WERI-Rb-1 (cell line): ENCODE measurements around the gene SYTL3.
A peak's percentile ranks its signal among the peaks of the same experiment; 100 is the strongest.

Experiments
- DNase-seq: peaks from one replicate; pipeline ENCODE4 v3.0.0-alpha.2; 2020
- H3K27ac ChIP-seq: fragments of 250-450 bp; sonication (Bioruptor Pico); 2 replicates; pipeline ENCODE4 v1.5.1; 2020; ENCODE audit warnings: mild to moderate bottlenecking, moderate library complexity
- H3K27me3 ChIP-seq: fragments of 250-450 bp; sonication (Bioruptor Pico); 2 replicates; pipeline ENCODE4 v1.5.1; 2021; ENCODE audit warnings: mild to moderate bottlenecking, low read depth, moderate library complexity; ENCODE audit not compliant: insufficient read depth, severe bottlenecking
- H3K36me3 ChIP-seq: fragments of 250-450 bp; sonication (Bioruptor Pico); 2 replicates; pipeline ENCODE4 v1.5.1; 2020; ENCODE audit warnings: mild to moderate bottlenecking, moderate library complexity
- H3K4me3 ChIP-seq: 2 replicates; pipeline ENCODE4 v1.5.1; 2011; ENCODE audit warnings: low read depth, mild to moderate bottlenecking, control low read depth, low read length
- H3K9me3 ChIP-seq: fragments of 250-450 bp; sonication (Bioruptor Pico); 2 replicates; pipeline ENCODE4 v1.5.1; 2021; ENCODE audit warnings: mild to moderate bottlenecking, moderate library complexity; ENCODE audit not compliant: severe bottlenecking
- TF ChIP-seq, protein P1 (sequence below): IDR thresholded peaks from 2 replicates; pipeline ENCODE4 v1.5.1; 2011; ENCODE audit warnings: low read depth, mild to moderate bottlenecking, control low read depth, inconsistent platforms, low read length

Gene SYTL3

DNA sequence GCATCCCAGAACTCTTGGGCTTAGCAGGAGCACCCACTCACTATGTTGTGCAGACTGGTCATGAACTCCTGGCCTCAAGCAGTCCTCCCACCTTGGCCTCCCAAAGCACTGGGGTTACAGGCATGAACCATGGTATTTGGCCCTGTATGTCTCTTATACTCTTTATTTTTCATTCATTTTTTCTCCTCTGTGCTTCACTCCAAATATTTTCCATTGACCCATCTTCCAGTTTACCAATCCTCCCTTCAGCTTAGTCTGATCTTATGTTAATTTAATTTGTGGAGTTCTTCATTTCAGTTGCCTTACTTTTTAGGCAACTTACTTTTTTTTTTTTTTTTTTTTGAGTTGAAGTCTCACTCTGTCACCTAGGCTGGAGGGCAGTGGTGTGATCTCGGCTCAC is 89.8 kb downstream of the SYTL3 start:
- TF ChIP-seq, protein P1, sequence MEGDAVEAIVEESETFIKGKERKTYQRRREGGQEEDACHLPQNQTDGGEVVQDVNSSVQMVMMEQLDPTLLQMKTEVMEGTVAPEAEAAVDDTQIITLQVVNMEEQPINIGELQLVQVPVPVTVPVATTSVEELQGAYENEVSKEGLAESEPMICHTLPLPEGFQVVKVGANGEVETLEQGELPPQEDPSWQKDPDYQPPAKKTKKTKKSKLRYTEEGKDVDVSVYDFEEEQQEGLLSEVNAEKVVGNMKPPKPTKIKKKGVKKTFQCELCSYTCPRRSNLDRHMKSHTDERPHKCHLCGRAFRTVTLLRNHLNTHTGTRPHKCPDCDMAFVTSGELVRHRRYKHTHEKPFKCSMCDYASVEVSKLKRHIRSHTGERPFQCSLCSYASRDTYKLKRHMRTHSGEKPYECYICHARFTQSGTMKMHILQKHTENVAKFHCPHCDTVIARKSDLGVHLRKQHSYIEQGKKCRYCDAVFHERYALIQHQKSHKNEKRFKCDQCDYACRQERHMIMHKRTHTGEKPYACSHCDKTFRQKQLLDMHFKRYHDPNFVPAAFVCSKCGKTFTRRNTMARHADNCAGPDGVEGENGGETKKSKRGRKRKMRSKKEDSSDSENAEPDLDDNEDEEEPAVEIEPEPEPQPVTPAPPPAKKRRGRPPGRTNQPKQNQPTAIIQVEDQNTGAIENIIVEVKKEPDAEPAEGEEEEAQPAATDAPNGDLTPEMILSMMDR = no peak
- Histone ChIP-seq H3K27ac (no peak overlapping the region), H3K9me3 (peaks cover 10% of the 10 kb centered on the region), H3K4me3 (no peak overlapping the region), H3K36me3 (no peaks in the 10 kb centered on the region), H3K27me3 (no peaks in the 10 kb centered on the region)
- DNase-seq = no peak

DNA sequence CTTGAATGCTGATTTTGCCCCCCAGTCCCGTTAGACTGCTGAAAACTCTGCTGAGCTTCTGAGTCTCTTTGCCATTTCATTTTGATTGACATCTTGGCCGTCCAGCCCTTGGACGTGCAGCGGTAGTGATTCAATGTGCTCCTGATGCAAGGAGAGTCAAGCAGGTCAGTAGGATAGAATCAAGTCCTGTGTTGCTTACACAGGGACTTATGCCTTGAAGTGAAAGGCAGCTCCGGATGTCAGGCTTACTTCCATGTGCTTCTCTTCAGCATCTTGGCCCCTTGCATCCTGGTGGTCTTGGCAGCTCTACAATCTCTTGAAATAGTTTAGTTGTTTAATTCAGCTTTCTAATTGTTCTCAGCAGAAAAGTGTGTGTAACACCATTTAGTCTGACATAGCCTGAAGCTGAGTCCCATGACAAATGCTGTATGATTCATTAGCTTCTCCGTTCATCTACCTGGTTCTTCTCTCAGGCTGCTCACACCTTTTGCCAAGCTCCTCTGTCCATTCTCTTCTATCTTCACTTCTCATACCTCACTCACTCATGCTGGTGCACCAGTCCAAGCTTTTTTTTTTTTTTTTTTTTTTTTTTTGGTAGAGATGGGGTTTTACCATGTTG is 93.3 kb downstream of the SYTL3 start:
- H3K27me3 ChIP-seq = no peaks in the 10 kb centered on the region
- TF ChIP-seq, protein P1 = no peak
- no peak overlapping the region for H3K4me3 ChIP-seq
- no peak for DNase-seq
- H3K36me3 ChIP-seq = no peaks in the 10 kb centered on the region
- H3K9me3 ChIP-seq = peaks cover 12% of the 10 kb centered on the region
- H3K27ac ChIP-seq = no peak overlapping the region

DNA sequence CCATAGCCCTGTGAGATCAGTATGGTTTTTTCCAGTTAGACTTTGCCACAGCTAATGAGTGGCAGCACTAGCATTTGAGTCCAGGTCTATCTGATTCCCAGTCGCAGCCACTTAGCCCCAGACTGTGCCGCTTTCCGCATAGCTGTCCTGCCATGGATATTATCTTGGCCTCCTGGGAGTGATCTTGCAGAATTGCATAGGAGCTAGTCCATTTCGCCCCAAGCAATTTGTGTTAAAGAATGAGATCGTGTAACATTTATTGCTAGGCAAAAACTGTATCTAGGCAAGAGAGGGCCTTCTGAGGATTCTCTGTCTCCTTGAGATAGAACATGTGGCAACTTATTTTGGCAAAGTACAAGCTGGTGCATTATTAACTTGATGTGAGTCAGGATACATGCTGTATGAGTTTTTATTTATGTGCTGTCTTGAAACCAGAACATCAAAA is 95.2 kb downstream of the SYTL3 start:
- H3K27me3 ChIP-seq = no peaks in the 10 kb centered on the region
- no peak for DNase-seq
- no peak overlapping the region for H3K4me3 ChIP-seq
- no peak overlapping the region for H3K27ac ChIP-seq
- peaks cover 9% of the 10 kb centered on the region for H3K9me3 ChIP-seq
- TF ChIP-seq, protein P1 = no peak
- H3K36me3 ChIP-seq = no peaks in the 10 kb centered on the region

DNA sequence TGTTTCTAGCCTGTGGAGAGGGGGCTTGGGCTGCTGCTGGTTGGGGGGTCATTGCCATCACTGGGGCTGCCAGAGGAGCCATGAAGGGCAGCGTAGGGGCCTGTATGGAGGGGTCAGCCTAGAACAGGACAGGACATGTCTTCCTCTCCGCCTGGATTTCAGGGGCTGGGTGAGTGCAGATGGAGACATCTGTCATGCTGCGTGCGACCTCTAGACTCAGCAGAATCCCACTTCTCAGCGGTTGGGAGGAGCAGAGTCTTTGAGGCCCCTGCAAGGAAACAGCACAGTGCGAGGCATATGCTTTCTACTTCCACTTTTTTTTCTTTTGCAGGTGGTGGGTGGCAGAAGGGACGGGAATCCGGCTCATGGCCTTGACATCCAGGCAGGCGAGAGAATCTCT is 101.4 kb downstream of the SYTL3 start:
- H3K27me3 ChIP-seq = no peaks in the 10 kb centered on the region
- H3K27ac ChIP-seq = peak overlapping the region; percentile 89
- H3K4me3 ChIP-seq = no peak overlapping the region
- peaks cover 2% of the 10 kb centered on the region for H3K9me3 ChIP-seq
- peak; percentile 74 for DNase-seq
- TF ChIP-seq, protein P1 = 0 out of 2 replicates have a peak, but pooled peaks have one; percentile 7
- H3K36me3 ChIP-seq = no peaks in the 10 kb centered on the region

DNA sequence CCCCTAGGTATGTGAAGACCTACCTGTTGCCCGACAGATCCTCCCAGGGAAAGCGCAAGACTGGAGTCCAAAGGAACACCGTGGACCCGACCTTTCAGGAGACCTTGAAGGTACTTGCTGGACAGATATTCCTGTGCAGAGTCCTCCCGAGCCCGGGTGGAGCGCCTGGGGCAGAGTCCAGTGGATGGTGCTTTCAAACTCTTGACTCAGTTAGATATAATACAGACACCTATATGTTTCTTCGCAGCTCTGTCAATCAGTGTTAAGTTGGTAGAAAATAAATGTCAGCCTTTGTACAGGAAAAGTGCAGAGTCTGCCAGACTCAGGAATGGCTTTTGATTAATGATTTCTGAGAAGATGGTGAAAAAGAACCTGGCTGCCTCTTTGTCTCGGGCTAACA is 102.1 kb downstream of the SYTL3 start:
- Histone ChIP-seq H3K4me3 (no peak overlapping the region), H3K9me3 (peaks cover 2% of the 10 kb centered on the region), H3K27ac (peak overlapping the region; percentile 89), H3K27me3 (no peaks in the 10 kb centered on the region), H3K36me3 (no peaks in the 10 kb centered on the region)
- DNase-seq = no peak
- TF ChIP-seq, protein P1 = no peak

DNA sequence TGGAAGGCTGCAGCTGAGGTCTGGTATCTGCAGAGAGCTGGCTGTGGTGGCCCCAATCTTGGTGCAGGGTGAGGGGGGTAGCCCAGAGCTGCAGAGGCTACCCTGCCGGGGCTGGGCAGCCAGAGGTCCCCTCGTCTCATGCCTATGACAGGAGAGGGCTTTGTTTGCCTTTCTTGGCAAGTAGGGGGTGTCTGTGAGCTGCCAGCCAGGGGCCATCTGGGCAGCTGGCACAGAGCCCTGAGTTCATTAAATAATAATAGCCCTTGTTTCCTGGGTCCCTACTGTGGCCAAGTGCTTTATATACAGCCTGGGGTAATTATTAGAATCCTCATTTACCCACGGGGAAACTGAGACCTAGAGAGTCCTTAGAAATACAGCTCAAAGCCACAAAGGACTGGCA is 102.8 kb downstream of the SYTL3 start:
- no peak overlapping the region for H3K4me3 ChIP-seq
- no peaks in the 10 kb centered on the region for H3K27me3 ChIP-seq
- no peaks in the 10 kb centered on the region for H3K36me3 ChIP-seq
- DNase-seq = peak; percentile 44
- peak overlapping the region; percentile 89 for H3K27ac ChIP-seq
- peaks cover 2% of the 10 kb centered on the region for H3K9me3 ChIP-seq
- TF ChIP-seq, protein P1 = peak; percentile 51
